ENCODE results near the gene VAV2. TPM values are rescaled to one million over a fixed set of nuclear protein-coding genes. Genes with fewer than 3 reads are reported as not detected.

VAV2 gene
- total RNA-seq, 4 donors from 2014 or later = 10.3 to 20.1 (median 13.1) TPM

GRCh38 chr9:133873009-133873408 lies 119.1 kb downstream of the VAV2 start:
- TF ChIP-seq CTCF (IDR thresholded peaks at IDR 0.05) (no peak), POLR2A (IDR thresholded peaks at IDR 0.05) (no peak), EP300 (IDR thresholded peaks at IDR 0.05) (no peak)
- DNase-seq (ENCODE audit: low spot score in 2 of 2) = no peak
- no peaks in the 10 kb centered on the region for H3K9me3 ChIP-seq
- H3K27me3 ChIP-seq = no peaks in the 10 kb centered on the region
- H3K4me1 ChIP-seq = peaks cover 0 to 25% (median 0%) of the 10 kb centered on the region in 4 donors
- 89% methylated on average over 8 to 9 of the region's 9 CpGs for WGBS, 2 donors
- H3K27ac ChIP-seq = no peak overlapping the region
- H3K4me3 ChIP-seq = no peak overlapping the region
- no peaks in the 10 kb centered on the region for H3K36me3 ChIP-seq

GRCh38 chr9:133870598-133871595 lies 121.2 kb downstream of the VAV2 start:
- Histone ChIP-seq H3K9me3 (peaks cover 0 to 2% (median 0%) of the 10 kb centered on the region in 4 donors), H3K4me1 (peaks cover 0 to 18% (median 0%) of the 10 kb centered on the region in 4 donors), H3K36me3 (no peaks in the 10 kb centered on the region), H3K4me3 (no peak overlapping the region), H3K27ac (no peak overlapping the region), H3K27me3 (no peaks in the 10 kb centered on the region)
- WGBS, 2 donors = 93 to 95% methylated on average over 12 of the region's 12 CpGs
- no peak for DNase-seq (ENCODE audit: low spot score in 2 of 2)
- no peak for TF ChIP-seq CTCF (IDR thresholded peaks at IDR 0.05)
- TF ChIP-seq POLR2A (IDR thresholded peaks at IDR 0.05) = no peak
- no peak for TF ChIP-seq EP300 (IDR thresholded peaks at IDR 0.05)

GRCh38 chr9:133869674-133870405 lies 122.3 kb downstream of the VAV2 start:
- Histone ChIP-seq H3K9me3 (peaks cover 0 to 8% (median 0%) of the 10 kb centered on the region in 4 donors), H3K27ac (no peak overlapping the region), H3K36me3 (no peaks in the 10 kb centered on the region), H3K27me3 (no peaks in the 10 kb centered on the region), H3K4me3 (no peak overlapping the region), H3K4me1 (peaks cover 0 to 8% (median 0%) of the 10 kb centered on the region in 4 donors)
- DNase-seq (ENCODE audit: low spot score in 2 of 2) = no peak
- 66 to 67% methylated on average over 19 of the region's 19 CpGs for WGBS, 2 donors
- TF ChIP-seq EP300 (IDR thresholded peaks at IDR 0.05) (no peak), CTCF (IDR thresholded peaks at IDR 0.05) (no peak), POLR2A (IDR thresholded peaks at IDR 0.05) (no peak)

- peaks cover 0 to 8% (median 0%) of the 10 kb centered on the region in 4 donors for H3K9me3 ChIP-seq
- H3K36me3 ChIP-seq = no peaks in the 10 kb centered on the region
- peaks cover 0 to 16% (median 7%) of the 10 kb centered on the region in 4 donors for H3K4me1 ChIP-seq
- WGBS, 2 donors = 90 to 92% methylated on average over 18 of the region's 18 CpGs
- no peak overlapping the region for H3K27ac ChIP-seq
- DNase-seq (ENCODE audit: low spot score in 2 of 2) = no peak
- TF ChIP-seq POLR2A (IDR thresholded peaks at IDR 0.05) = no peak
- TF ChIP-seq EP300 (IDR thresholded peaks at IDR 0.05) = no peak
- TF ChIP-seq CTCF (IDR thresholded peaks at IDR 0.05) = no peak
- no peak overlapping the region for H3K4me3 ChIP-seq
- no peaks in the 10 kb centered on the region for H3K27me3 ChIP-seq
Measured at GRCh38 chr9:133868203-133868602, 123.9 kb downstream of the VAV2 start.

Measured in tibial nerve (tissue), 4 donors.